Stimulated activated naive CD8-positive, alpha-beta T cell treated with anti-CD3 and anti-CD28 coated beads, Interleukin-15, Interleukin-2, amounts not matched to agents 100 ng/mL and 50 ng/mL, for 24 hours (primary cell): ENCODE measurements around the gene COL27A1.

Experiments
- H3K27ac Mint-ChIP-seq: one replicate; pipeline ENCODE4 v1.8.0; 2021; ENCODE audit warnings: mild to moderate bottlenecking, mixed read lengths
- H3K27me3 Mint-ChIP-seq: one replicate; pipeline ENCODE4 v1.8.0; 2021; ENCODE audit warnings: mixed read lengths
- H3K36me3 Mint-ChIP-seq: one replicate; pipeline ENCODE4 v1.8.0; 2021; ENCODE audit warnings: low read depth, mixed read lengths
- H3K4me1 Mint-ChIP-seq: one replicate; pipeline ENCODE4 v1.8.0; 2021; ENCODE audit warnings: low read depth, mixed read lengths
- H3K4me3 Mint-ChIP-seq: one replicate; pipeline ENCODE4 v1.8.0; 2021; ENCODE audit warnings: mild to moderate bottlenecking, mixed read lengths
- H3K9me3 Mint-ChIP-seq: one replicate; pipeline ENCODE4 v1.8.0; 2021; ENCODE audit warnings: mixed read lengths

Gene COL27A1

GRCh38 chr9:114166103-114166470, 10.8 kb downstream of the COL27A1 start:
- no peak overlapping the region for H3K4me3 Mint-ChIP-seq
- H3K36me3 Mint-ChIP-seq, result no peaks in the 10 kb centered on the region
- no peaks in the 10 kb centered on the region for H3K9me3 Mint-ChIP-seq
- H3K4me1 Mint-ChIP-seq, result no peaks in the 10 kb centered on the region
- H3K27me3 Mint-ChIP-seq, result peaks cover 3% of the 10 kb centered on the region
- no peak overlapping the region for H3K27ac Mint-ChIP-seq

GRCh38 chr9:114166614-114167572, 11.6 kb downstream of the COL27A1 start:
- H3K4me3 Mint-ChIP-seq, result no peak overlapping the region
- H3K27ac Mint-ChIP-seq, result no peak overlapping the region
- H3K36me3 Mint-ChIP-seq, result no peaks in the 10 kb centered on the region
- H3K27me3 Mint-ChIP-seq, result peaks cover 3% of the 10 kb centered on the region
- H3K9me3 Mint-ChIP-seq, result no peaks in the 10 kb centered on the region
- no peaks in the 10 kb centered on the region for H3K4me1 Mint-ChIP-seq

GRCh38 chr9:114167591-114168091, 12.3 kb downstream of the COL27A1 start:
- no peak overlapping the region for H3K27ac Mint-ChIP-seq
- H3K27me3 Mint-ChIP-seq, result peaks cover 3% of the 10 kb centered on the region
- no peaks in the 10 kb centered on the region for H3K36me3 Mint-ChIP-seq
- H3K9me3 Mint-ChIP-seq, result no peaks in the 10 kb centered on the region
- no peak overlapping the region for H3K4me3 Mint-ChIP-seq
- H3K4me1 Mint-ChIP-seq, result no peaks in the 10 kb centered on the region

- H3K9me3 Mint-ChIP-seq, result no peaks in the 10 kb centered on the region
- H3K36me3 Mint-ChIP-seq, result no peaks in the 10 kb centered on the region
- no peak overlapping the region for H3K4me3 Mint-ChIP-seq
- H3K27ac Mint-ChIP-seq, result no peak overlapping the region
- peaks cover 3% of the 10 kb centered on the region for H3K27me3 Mint-ChIP-seq
- H3K4me1 Mint-ChIP-seq, result no peaks in the 10 kb centered on the region
Measured at GRCh38 chr9:114168281-114169028, 13.1 kb downstream of the COL27A1 start.

- H3K27me3 Mint-ChIP-seq, result no peaks in the 10 kb centered on the region
- H3K4me1 Mint-ChIP-seq, result no peaks in the 10 kb centered on the region
- no peak overlapping the region for H3K27ac Mint-ChIP-seq
- no peaks in the 10 kb centered on the region for H3K9me3 Mint-ChIP-seq
- H3K4me3 Mint-ChIP-seq, result no peak overlapping the region
- no peaks in the 10 kb centered on the region for H3K36me3 Mint-ChIP-seq
Measured at GRCh38 chr9:114169029-114169951, 14.0 kb downstream of the COL27A1 start.

GRCh38 chr9:114169952-114170770, 14.8 kb downstream of the COL27A1 start:
- Mint-ChIP-seq H3K36me3 (no peaks in the 10 kb centered on the region), H3K4me3 (no peak overlapping the region), H3K4me1 (no peaks in the 10 kb centered on the region), H3K27me3 (no peaks in the 10 kb centered on the region), H3K9me3 (no peaks in the 10 kb centered on the region), H3K27ac (no peak overlapping the region)

GRCh38 chr9:114170771-114171461, 15.6 kb downstream of the COL27A1 start:
- Mint-ChIP-seq H3K4me1 (no peaks in the 10 kb centered on the region), H3K36me3 (no peaks in the 10 kb centered on the region), H3K4me3 (no peak overlapping the region), H3K9me3 (no peaks in the 10 kb centered on the region), H3K27ac (no peak overlapping the region), H3K27me3 (no peaks in the 10 kb centered on the region)

GRCh38 chr9:114171500-114171899, 16.2 kb downstream of the COL27A1 start:
- no peaks in the 10 kb centered on the region for H3K9me3 Mint-ChIP-seq
- no peaks in the 10 kb centered on the region for H3K27me3 Mint-ChIP-seq
- H3K4me3 Mint-ChIP-seq, result no peak overlapping the region
- no peak overlapping the region for H3K27ac Mint-ChIP-seq
- no peaks in the 10 kb centered on the region for H3K36me3 Mint-ChIP-seq
- H3K4me1 Mint-ChIP-seq, result no peaks in the 10 kb centered on the region

- H3K4me3 Mint-ChIP-seq, result no peak overlapping the region
- H3K36me3 Mint-ChIP-seq, result no peaks in the 10 kb centered on the region
- no peak overlapping the region for H3K27ac Mint-ChIP-seq
- no peaks in the 10 kb centered on the region for H3K9me3 Mint-ChIP-seq
- H3K4me1 Mint-ChIP-seq, result no peaks in the 10 kb centered on the region
- no peaks in the 10 kb centered on the region for H3K27me3 Mint-ChIP-seq
Measured at GRCh38 chr9:114172981-114173833, 17.9 kb downstream of the COL27A1 start.

GRCh38 chr9:114174557-114174875, 19.2 kb downstream of the COL27A1 start:
- no peak overlapping the region for H3K4me3 Mint-ChIP-seq
- no peaks in the 10 kb centered on the region for H3K4me1 Mint-ChIP-seq
- peaks cover 3% of the 10 kb centered on the region for H3K27me3 Mint-ChIP-seq
- H3K36me3 Mint-ChIP-seq, result no peaks in the 10 kb centered on the region
- H3K9me3 Mint-ChIP-seq, result no peaks in the 10 kb centered on the region
- no peak overlapping the region for H3K27ac Mint-ChIP-seq

GRCh38 chr9:114174876-114175771, 19.8 kb downstream of the COL27A1 start:
- Mint-ChIP-seq H3K4me3 (no peak overlapping the region), H3K27me3 (peaks cover 3% of the 10 kb centered on the region), H3K4me1 (no peaks in the 10 kb centered on the region), H3K9me3 (no peaks in the 10 kb centered on the region), H3K27ac (no peak overlapping the region), H3K36me3 (no peaks in the 10 kb centered on the region)

GRCh38 chr9:114176624-114177291, 21.4 kb downstream of the COL27A1 start:
- H3K36me3 Mint-ChIP-seq, result no peaks in the 10 kb centered on the region
- no peak overlapping the region for H3K4me3 Mint-ChIP-seq
- H3K27me3 Mint-ChIP-seq, result peaks cover 3% of the 10 kb centered on the region
- H3K9me3 Mint-ChIP-seq, result no peaks in the 10 kb centered on the region
- no peaks in the 10 kb centered on the region for H3K4me1 Mint-ChIP-seq
- H3K27ac Mint-ChIP-seq, result no peak overlapping the region
